ENCODE data around the gene DUOXA2.

DNA sequence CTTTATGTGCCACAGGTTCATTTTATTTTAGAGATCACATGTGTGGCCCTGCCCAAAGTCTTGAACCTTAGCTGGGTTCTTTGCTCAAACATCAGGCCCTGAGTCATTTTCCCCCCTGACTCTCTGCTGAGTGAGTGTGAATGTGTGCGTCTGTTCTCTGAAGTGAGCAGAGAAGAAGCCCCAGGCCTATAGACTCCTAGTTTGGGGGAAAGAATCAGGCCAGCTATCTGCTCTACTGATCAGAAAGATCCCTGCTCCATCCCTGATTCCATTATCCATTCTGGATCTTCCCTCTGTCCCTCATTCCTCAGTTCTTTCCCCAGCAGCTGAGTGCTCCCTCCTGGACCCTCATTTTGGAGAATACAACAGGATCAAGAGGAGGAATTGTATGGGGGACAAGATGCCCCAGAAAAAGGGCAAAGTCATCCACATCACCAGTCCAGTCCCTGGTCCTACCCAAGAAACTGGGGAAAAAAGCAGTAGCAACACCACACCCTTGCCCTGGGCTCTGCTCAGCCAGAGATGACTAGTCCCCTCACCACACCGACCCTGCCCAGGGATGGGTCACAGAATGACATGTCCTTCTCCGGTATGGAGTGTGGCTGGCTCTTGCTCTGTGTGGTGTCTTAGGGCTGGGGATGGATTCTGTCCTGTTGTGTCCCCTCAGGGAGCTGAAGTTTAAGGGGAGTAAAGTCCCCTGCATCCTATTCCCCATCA, 18.9 kb downstream of the DUOXA2 start:
- TF ChIP-seq, protein P1, sequence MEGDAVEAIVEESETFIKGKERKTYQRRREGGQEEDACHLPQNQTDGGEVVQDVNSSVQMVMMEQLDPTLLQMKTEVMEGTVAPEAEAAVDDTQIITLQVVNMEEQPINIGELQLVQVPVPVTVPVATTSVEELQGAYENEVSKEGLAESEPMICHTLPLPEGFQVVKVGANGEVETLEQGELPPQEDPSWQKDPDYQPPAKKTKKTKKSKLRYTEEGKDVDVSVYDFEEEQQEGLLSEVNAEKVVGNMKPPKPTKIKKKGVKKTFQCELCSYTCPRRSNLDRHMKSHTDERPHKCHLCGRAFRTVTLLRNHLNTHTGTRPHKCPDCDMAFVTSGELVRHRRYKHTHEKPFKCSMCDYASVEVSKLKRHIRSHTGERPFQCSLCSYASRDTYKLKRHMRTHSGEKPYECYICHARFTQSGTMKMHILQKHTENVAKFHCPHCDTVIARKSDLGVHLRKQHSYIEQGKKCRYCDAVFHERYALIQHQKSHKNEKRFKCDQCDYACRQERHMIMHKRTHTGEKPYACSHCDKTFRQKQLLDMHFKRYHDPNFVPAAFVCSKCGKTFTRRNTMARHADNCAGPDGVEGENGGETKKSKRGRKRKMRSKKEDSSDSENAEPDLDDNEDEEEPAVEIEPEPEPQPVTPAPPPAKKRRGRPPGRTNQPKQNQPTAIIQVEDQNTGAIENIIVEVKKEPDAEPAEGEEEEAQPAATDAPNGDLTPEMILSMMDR (IDR thresholded peaks at IDR 0.05; ENCODE audit: insufficient read depth, low read depth, low read length) = no peak
- no peak for TF ChIP-seq EZH2 (IDR thresholded peaks at IDR 0.05; ENCODE audit: insufficient read depth, low read length)

Measured in astrocyte (in vitro differentiated cells and primary cell).